ENCODE measurements around the gene COLEC12.

DNA sequence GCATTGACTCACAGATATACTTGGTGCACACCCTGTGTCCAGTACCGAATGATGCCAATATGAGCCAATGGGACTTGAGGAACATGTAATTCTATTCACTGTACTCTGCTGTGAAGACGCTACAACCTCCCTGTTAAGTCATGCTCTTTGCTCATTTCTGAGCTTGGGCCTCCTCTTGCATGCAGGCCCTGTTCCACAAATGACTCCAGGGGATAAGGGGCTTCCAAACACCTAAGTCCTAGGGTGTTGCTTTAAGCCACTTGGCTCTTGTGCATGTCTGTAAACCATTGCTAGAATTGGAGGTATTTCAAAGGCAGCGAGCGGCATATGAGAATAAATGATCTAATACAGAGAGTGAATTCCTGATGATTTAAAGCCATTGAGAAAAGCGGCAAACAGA is 126.7 kb downstream of the COLEC12 start:
- TF ChIP-seq, protein P1, sequence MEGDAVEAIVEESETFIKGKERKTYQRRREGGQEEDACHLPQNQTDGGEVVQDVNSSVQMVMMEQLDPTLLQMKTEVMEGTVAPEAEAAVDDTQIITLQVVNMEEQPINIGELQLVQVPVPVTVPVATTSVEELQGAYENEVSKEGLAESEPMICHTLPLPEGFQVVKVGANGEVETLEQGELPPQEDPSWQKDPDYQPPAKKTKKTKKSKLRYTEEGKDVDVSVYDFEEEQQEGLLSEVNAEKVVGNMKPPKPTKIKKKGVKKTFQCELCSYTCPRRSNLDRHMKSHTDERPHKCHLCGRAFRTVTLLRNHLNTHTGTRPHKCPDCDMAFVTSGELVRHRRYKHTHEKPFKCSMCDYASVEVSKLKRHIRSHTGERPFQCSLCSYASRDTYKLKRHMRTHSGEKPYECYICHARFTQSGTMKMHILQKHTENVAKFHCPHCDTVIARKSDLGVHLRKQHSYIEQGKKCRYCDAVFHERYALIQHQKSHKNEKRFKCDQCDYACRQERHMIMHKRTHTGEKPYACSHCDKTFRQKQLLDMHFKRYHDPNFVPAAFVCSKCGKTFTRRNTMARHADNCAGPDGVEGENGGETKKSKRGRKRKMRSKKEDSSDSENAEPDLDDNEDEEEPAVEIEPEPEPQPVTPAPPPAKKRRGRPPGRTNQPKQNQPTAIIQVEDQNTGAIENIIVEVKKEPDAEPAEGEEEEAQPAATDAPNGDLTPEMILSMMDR (IDR thresholded peaks at IDR 0.05) = no peak
- TF ChIP-seq POLR2A (IDR thresholded peaks at IDR 0.05) = no peak
- TF ChIP-seq EP300 (IDR thresholded peaks at IDR 0.05) = no peak
